ENCODE measurements around the gene PIN1. TPM values are rescaled to one million over a fixed set of nuclear protein-coding genes. Genes with fewer than 3 reads are reported as not detected.

The PIN1 gene
- total and polyA plus RNA-seq, 2 of the 13 experiments (the other 11 are each of a cell fraction or from before 2014, with no cell fraction given), result 31.9 to 72.0 TPM

GRCh38 chr19:9827289-9828238 is 7.6 kb upstream of the PIN1 start, which contains the start of gene UBL5 (continued):
- TF ChIP-seq RNF219 (CRISPR knock-in tag; IDR thresholded peaks at IDR 0.05) (no peak), WIZ (CRISPR knock-in tag; IDR thresholded peaks at IDR 0.05) (no peak; the same call in 1 of the 2 replicates), THAP8 (CRISPR knock-in tag; IDR thresholded peaks at IDR 0.05; ENCODE audit: borderline replicate concordance) (no peak), MXI1 (IDR thresholded peaks at IDR 0.05; ENCODE audit: borderline replicate concordance, low read depth, low read length) (peak; percentile 90), SNAPC4 (CRISPR knock-in tag; IDR thresholded peaks at IDR 0.05) (no peak), TRIM22 (IDR thresholded peaks at IDR 0.05) (no peak), ZNF563 (CRISPR knock-in tag; IDR thresholded peaks at IDR 0.05) (peak; percentile 92), MEIS2 (CRISPR knock-in tag; IDR thresholded peaks at IDR 0.05) (no peak), KIAA2018 (CRISPR knock-in tag; IDR thresholded peaks at IDR 0.05; ENCODE audit: borderline replicate concordance) (no peak)
